T-cell (primary cell): Measurements from ENCODE around the gene TRIM9. TPM values are rescaled to one million over a fixed set of nuclear protein-coding genes. Genes with fewer than 3 reads are reported as not detected.

Source experiments
- ATAC-seq, 4 experiments: fragments of 200-7000 bp in 3 of 4; fragments of 150-1000 bp in 1 of 4; cut with Tn5 transposase; replicated peaks in 1 of 4; 1 replicate in 3 of 4; 2 replicates in 1 of 4; pipeline ENCODE4 v1.10.0; 2021; ENCODE audit warnings: moderate library complexity in 3 of 4, mild to moderate bottlenecking in 2 of 4, moderate number of reproducible peaks in 1 of 4
- CTCF ChIA-PET, 2 donors: fragments of 300-600 bp; sonication (Branson Sonifier 250); formaldehyde crosslinking; loops; one replicate each; lab custom pipeline; 2022; ENCODE audit warnings: antibody characterized with exemption in 2 of 2; lab: Charles Lee
- POLR2A ChIA-PET, 2 donors: fragments of 300-600 bp; sonication (Branson Sonifier 250); formaldehyde crosslinking; loops; one replicate each; lab custom pipeline; 2022; ENCODE audit warnings: antibody characterized with exemption in 2 of 2; lab: Charles Lee
- DNase-seq, 35 experiments: peaks; one replicate each; pipeline versions ENCODE4 v3.0.0 to v3.0.0-alpha.2; 2013 to 2023
- H3K27ac ChIP-seq: one replicate; pipeline ENCODE4 v1.5.1; 2013; ENCODE audit warnings: low read length
- H3K27me3 ChIP-seq, 2 experiments: replicated peaks in 1 of 2; 1 replicate in 1 of 2; 2 replicates in 1 of 2; pipeline versions ENCODE4 v1.6.1 to v1.7.0; 2013; ENCODE audit warnings: low read length in 1 of 2, mixed read lengths in 1 of 2; ENCODE audit not compliant: control insufficient read depth in 2 of 2, insufficient read depth in 2 of 2; ENCODE audit errors: extremely low read depth in 1 of 2
- H3K36me3 ChIP-seq, 2 donors: 1 replicate in 1 of 2; 2 replicates in 1 of 2; pipeline versions ENCODE4 v1.6.1 to v1.7.0; 2013; ENCODE audit warnings: low read length in 1 of 2; ENCODE audit not compliant: control insufficient read depth in 2 of 2, insufficient read depth in 1 of 2; ENCODE audit errors: extremely low read depth in 1 of 2
- H3K4me1 ChIP-seq, 2 experiments: 1 replicate in 1 of 2; 2 replicates in 1 of 2; pipeline versions ENCODE4 v1.6.1 to v1.7.0; 2013; ENCODE audit warnings: low read length in 2 of 2, mixed read lengths in 1 of 2; ENCODE audit not compliant: insufficient read depth in 2 of 2, control insufficient read depth in 1 of 2; ENCODE audit errors: extremely low read depth in 1 of 2
- H3K4me3 ChIP-seq, 2 donors: 1 replicate in 1 of 2; 2 replicates in 1 of 2; pipeline versions ENCODE4 v1.5.1 to v1.7.0; 2013; ENCODE audit warnings: mild to moderate bottlenecking in 2 of 2, low read length in 1 of 2, moderate library complexity in 1 of 2; ENCODE audit not compliant: control insufficient read depth in 1 of 2; ENCODE audit errors: extremely low read depth in 1 of 2
- H3K9me3 ChIP-seq: 2 replicates; pipeline ENCODE4 v1.7.0; 2013
- H3K27ac Mint-ChIP-seq, 2 donors: one replicate each; pipeline ENCODE4 v1.8.0; 2020 to 2021; ENCODE audit warnings: mild to moderate bottlenecking in 2 of 2, mixed read lengths in 2 of 2
- H3K27me3 Mint-ChIP-seq, 2 donors: one replicate each; pipeline ENCODE4 v1.8.0; 2021 to 2022; ENCODE audit warnings: mixed read lengths in 2 of 2
- H3K36me3 Mint-ChIP-seq: one replicate; pipeline ENCODE4 v1.8.0; 2021; ENCODE audit warnings: mixed read lengths
- H3K4me1 Mint-ChIP-seq, 3 donors: one replicate each; pipeline ENCODE4 v1.8.0; 2020 to 2022; ENCODE audit warnings: mixed read lengths in 3 of 3, mild to moderate bottlenecking in 1 of 3
- H3K4me3 Mint-ChIP-seq, 3 donors: one replicate each; pipeline ENCODE4 v1.8.0; 2020 to 2022; ENCODE audit warnings: mild to moderate bottlenecking in 3 of 3, mixed read lengths in 3 of 3, moderate library complexity in 3 of 3
- H3K9me3 Mint-ChIP-seq, 3 donors: one replicate each; pipeline ENCODE4 v1.8.0; 2020 to 2022; ENCODE audit warnings: mixed read lengths in 3 of 3
- WGBS: methylation state at CpG from one replicate; pipeline ENCODE4 v1.1.5; 2013; ENCODE audit warnings: missing lambda C conversion rate; ENCODE audit not compliant: insufficient coverage; 5-methylcytosine and 5-hydroxymethylcytosine counted together
- total RNA-seq, 35 experiments: library from RNA in 6 of 35; stranded (reverse) in 6 of 35; fragments of 120-200 nt in 1 of 35; gene quantifications; one replicate each; pipeline versions ENCODE4 v1.2.1 to v1.2.4 and lab custom pipeline; 2013 to 2026

Gene TRIM9
- total RNA-seq, 5 donors from 2014 or later (not counting 1 experiment from before 2014, with no cell fraction given), result 0.30 to 1.3 (median 0.88) TPM

DNA sequence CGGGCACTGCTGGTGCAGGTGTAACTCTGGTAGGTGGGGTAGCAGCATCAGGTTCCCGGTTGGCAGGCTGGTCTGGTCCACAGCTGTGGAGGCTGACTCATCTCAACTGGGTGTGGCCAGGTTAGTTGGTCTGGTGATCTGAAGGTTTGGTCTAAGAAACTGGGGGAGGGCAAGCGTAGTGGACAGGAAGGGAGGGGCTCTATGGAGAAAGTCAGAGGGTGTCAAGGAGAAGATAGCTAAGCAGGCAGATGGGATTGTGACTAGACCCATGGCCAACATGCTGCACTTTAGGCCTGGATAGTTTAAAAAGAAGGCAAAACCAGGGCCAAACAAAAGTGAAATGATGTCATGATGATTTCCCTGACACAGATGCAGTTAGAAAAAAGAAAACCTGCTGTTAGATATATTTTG is 7.9 kb downstream of the TRIM9 start:
- no peaks in the 10 kb centered on the region for H3K36me3 ChIP-seq
- H3K27ac ChIP-seq, result no peak overlapping the region
- DNase-seq (no peak), ATAC-seq (no peak)
- Mint-ChIP-seq H3K4me1 (no peaks in the 10 kb centered on the region), H3K27me3 (peaks cover 0 to 2% of the 10 kb centered on the region in 2 donors), H3K4me3 (no peak overlapping the region), H3K27ac (no peak overlapping the region), H3K9me3 (no peaks in the 10 kb centered on the region), H3K36me3 (no peaks in the 10 kb centered on the region)
- ChIA-PET CTCF (no interaction called here), POLR2A (no interaction called here)
- H3K9me3 ChIP-seq, result no peaks in the 10 kb centered on the region
- WGBS, result 72% methylated on average over 3 of the region's 3 CpGs
- no peak overlapping the region for H3K4me3 ChIP-seq
- no peaks in the 10 kb centered on the region for H3K4me1 ChIP-seq
- H3K27me3 ChIP-seq, result no peaks in the 10 kb centered on the region

DNA sequence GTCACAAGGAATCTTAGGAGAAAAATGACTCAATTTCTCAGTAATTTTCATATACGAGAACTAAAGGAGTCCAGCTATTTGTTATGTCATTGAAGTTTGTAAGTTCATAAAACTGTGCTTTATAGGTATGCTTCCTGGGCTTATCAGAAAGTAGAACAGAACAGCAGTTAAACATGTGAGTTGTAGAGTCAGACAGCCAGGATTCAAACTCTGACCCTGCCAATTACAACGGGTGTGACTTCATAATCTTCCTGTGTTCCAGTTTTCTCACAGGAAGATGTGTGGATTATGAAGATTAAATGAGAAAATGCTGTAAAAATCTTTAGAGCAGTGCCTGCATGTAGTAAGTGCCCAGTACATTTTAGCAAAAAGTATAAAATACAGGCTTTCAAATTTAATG is 8.9 kb downstream of the TRIM9 start:
- no CpG with 5 or more reads among the region's 2 CpGs for WGBS
- no peaks in the 10 kb centered on the region for H3K36me3 ChIP-seq
- ChIA-PET POLR2A (no interaction called here), CTCF (no interaction called here)
- ATAC-seq, result no peak
- H3K4me1 ChIP-seq, result no peaks in the 10 kb centered on the region
- H3K4me3 ChIP-seq, result no peak overlapping the region
- no peaks in the 10 kb centered on the region for H3K9me3 ChIP-seq
- no peak overlapping the region for H3K27ac ChIP-seq
- Mint-ChIP-seq H3K27ac (no peak overlapping the region), H3K4me3 (no peak overlapping the region), H3K9me3 (no peaks in the 10 kb centered on the region), H3K36me3 (no peaks in the 10 kb centered on the region), H3K4me1 (no peaks in the 10 kb centered on the region), H3K27me3 (peaks cover 0 to 2% of the 10 kb centered on the region in 2 donors)
- DNase-seq, result no peak
- no peaks in the 10 kb centered on the region for H3K27me3 ChIP-seq

DNA sequence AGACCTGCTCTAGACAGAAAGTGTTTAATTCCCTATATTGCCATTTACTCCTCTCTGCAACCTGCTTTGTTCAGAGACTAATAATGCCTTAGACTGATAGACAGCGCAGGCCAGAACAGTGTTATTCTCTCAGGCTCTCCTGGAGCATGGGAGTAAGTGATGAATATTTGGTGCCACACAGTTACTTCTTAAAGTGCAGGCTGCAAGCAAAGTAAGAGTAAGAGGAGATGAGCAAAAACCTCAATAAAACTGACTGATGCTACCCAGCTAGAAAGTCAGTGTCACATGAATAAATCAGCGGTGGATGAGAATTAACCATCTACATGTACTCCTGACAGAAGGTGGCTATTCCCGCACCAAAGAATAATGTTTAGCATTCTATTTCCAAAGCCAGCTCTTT is 9.9 kb downstream of the TRIM9 start:
- peaks cover 0 to 4% of the 10 kb centered on the region in 2 donors for H3K27me3 Mint-ChIP-seq
- H3K9me3 ChIP-seq, result no peaks in the 10 kb centered on the region
- H3K4me1 Mint-ChIP-seq, result no peaks in the 10 kb centered on the region
- no peak overlapping the region for H3K27ac ChIP-seq
- CTCF ChIA-PET, result no interaction called here
- H3K9me3 Mint-ChIP-seq, result no peaks in the 10 kb centered on the region
- POLR2A ChIA-PET, result no interaction called here
- H3K27me3 ChIP-seq, result no peaks in the 10 kb centered on the region
- 100% methylated on average over 1 of the region's 3 CpGs for WGBS
- no peaks in the 10 kb centered on the region for H3K36me3 Mint-ChIP-seq
- H3K27ac Mint-ChIP-seq, result no peak overlapping the region
- H3K36me3 ChIP-seq, result no peaks in the 10 kb centered on the region
- DNase-seq (no peak), ATAC-seq (no peak)
- no peak overlapping the region for H3K4me3 Mint-ChIP-seq
- no peaks in the 10 kb centered on the region for H3K4me1 ChIP-seq
- H3K4me3 ChIP-seq, result no peak overlapping the region

DNA sequence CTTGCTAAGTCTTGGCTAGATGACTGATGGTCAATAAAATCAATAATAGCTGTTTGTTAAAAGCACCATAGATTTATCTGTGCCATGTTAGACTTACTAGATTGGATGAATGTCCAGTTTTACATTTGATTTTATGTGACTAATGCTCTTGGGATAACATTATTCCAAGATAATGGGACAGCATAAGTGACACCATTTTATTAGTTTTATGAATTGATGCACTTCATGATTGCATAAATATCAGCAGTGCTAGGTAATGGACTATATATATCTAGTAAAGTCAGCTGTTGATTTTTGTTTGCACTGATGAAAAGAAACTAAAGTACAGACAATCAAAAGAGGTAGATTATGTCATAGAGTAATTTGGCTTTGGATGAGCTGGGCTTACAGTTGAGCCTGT is 10.4 kb downstream of the TRIM9 start:
- H3K4me1 Mint-ChIP-seq, result no peaks in the 10 kb centered on the region
- DNase-seq, result no peak
- no peaks in the 10 kb centered on the region for H3K36me3 ChIP-seq
- ATAC-seq, result no peak
- H3K27me3 ChIP-seq, result no peaks in the 10 kb centered on the region
- H3K4me3 ChIP-seq, result no peak overlapping the region
- H3K4me1 ChIP-seq, result no peaks in the 10 kb centered on the region
- no peak overlapping the region for H3K27ac Mint-ChIP-seq
- H3K9me3 ChIP-seq, result no peaks in the 10 kb centered on the region
- no peak overlapping the region for H3K27ac ChIP-seq
- peaks cover 0 to 3% (median 0%) of the 10 kb centered on the region in 3 donors for H3K9me3 Mint-ChIP-seq
- H3K4me3 Mint-ChIP-seq, result no peak overlapping the region
- ChIA-PET POLR2A (no interaction called here), CTCF (no interaction called here)
- no peaks in the 10 kb centered on the region for H3K36me3 Mint-ChIP-seq
- H3K27me3 Mint-ChIP-seq, result peaks cover 2 to 5% of the 10 kb centered on the region in 2 donors

DNA sequence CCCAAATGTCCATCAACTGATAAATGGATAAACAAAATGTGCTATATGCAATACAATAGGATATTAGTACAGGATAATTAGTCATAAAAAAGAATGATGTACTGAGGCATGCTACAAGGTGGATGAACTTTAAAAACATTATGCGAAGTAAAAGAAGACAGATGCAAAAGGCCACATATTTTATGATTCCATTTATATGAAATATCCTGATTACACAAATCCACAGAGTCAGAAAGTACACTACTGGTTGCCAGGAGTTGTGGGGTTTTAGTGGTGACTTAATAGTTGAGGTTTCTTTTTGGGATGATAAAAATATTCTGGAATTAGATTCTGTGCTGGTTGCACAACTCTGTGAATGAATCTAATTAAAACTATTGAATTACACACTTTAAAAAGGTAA is 12.6 kb downstream of the TRIM9 start:
- no peak overlapping the region for H3K27ac Mint-ChIP-seq

DNA sequence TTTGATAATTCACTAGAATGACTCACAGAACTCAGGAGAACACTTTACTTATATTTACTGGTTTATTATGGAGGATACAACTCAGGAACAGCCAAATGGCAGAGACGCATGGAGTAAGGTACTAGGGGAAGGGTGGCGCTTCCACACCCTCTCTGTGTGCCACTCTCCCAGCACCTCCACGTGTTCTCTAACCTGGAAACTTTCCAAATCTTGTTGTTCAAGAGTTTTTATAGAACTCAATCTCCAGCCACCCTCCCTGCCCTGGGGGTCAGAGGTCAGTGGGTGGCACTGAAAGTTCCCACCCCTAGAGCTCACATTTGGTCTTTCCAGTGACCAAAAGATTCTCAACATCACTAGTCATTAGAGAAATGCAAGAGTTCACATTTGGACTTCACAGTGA is 13.2 kb downstream of the TRIM9 start:
- no peak overlapping the region for H3K27ac ChIP-seq
- DNase-seq, result no peak
- H3K36me3 Mint-ChIP-seq, result no peaks in the 10 kb centered on the region
- no peaks in the 10 kb centered on the region for H3K4me1 Mint-ChIP-seq
- ChIA-PET POLR2A (no interaction called here), CTCF (no interaction called here)
- no peak overlapping the region for H3K27ac Mint-ChIP-seq
- H3K27me3 Mint-ChIP-seq, result peaks cover 13 to 14% of the 10 kb centered on the region in 2 donors
- H3K4me3 ChIP-seq, result no peak overlapping the region
- H3K4me1 ChIP-seq, result no peaks in the 10 kb centered on the region
- no CpG with 5 or more reads among the region's 3 CpGs for WGBS
- no peak overlapping the region for H3K4me3 Mint-ChIP-seq
- H3K36me3 ChIP-seq, result no peaks in the 10 kb centered on the region
- no peaks in the 10 kb centered on the region for H3K9me3 ChIP-seq
- peaks cover 0 to 3% (median 0%) of the 10 kb centered on the region in 3 donors for H3K9me3 Mint-ChIP-seq
- no peaks in the 10 kb centered on the region for H3K27me3 ChIP-seq
- no peak for ATAC-seq

More for the DNA sequence above, 12.6 kb downstream of the TRIM9 start:
- Mint-ChIP-seq H3K36me3 (no peaks in the 10 kb centered on the region), H3K4me1 (no peaks in the 10 kb centered on the region), H3K4me3 (no peak overlapping the region), H3K27me3 (peaks cover 11 to 13% of the 10 kb centered on the region in 2 donors), H3K9me3 (peaks cover 0 to 3% (median 0%) of the 10 kb centered on the region in 3 donors)
- no CpG with 5 or more reads among the region's 1 CpG for WGBS
- ATAC-seq (no peak), DNase-seq (no peak)
- Histone ChIP-seq H3K36me3 (no peaks in the 10 kb centered on the region), H3K4me3 (no peak overlapping the region), H3K27me3 (no peaks in the 10 kb centered on the region), H3K27ac (no peak overlapping the region), H3K9me3 (no peaks in the 10 kb centered on the region), H3K4me1 (no peaks in the 10 kb centered on the region)
- ChIA-PET POLR2A (no interaction called here), CTCF (no interaction called here)

DNA sequence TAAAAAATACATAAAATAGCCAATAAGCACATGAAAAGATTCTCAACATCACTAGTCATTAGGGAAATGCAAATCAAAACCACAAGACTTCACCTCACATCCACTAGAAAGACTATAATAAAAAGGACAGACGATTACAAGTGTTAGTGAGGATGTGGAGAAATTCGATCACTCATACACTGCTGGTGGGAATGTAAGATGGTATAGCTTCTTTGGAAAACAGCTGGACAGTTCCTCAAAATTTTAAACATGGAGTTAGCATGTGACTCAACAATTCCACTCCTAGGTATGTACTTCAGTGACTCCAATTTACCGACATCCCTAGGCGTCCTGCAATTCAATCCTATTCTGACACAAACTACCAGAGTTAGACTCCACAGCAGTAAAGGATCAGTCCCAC is 13.7 kb downstream of the TRIM9 start:
- 75% methylated on average over 2 of the region's 4 CpGs for WGBS
- Histone ChIP-seq H3K4me1 (no peaks in the 10 kb centered on the region), H3K27ac (no peak overlapping the region), H3K9me3 (no peaks in the 10 kb centered on the region), H3K36me3 (no peaks in the 10 kb centered on the region), H3K4me3 (no peak overlapping the region), H3K27me3 (no peaks in the 10 kb centered on the region)
- ChIA-PET CTCF (no interaction called here), POLR2A (no interaction called here)
- no peaks in the 10 kb centered on the region for H3K4me1 Mint-ChIP-seq
- ATAC-seq (no peak), DNase-seq (no peak)
- H3K36me3 Mint-ChIP-seq, result no peaks in the 10 kb centered on the region
- H3K9me3 Mint-ChIP-seq, result peaks cover 0 to 3% (median 0%) of the 10 kb centered on the region in 3 donors
- H3K27ac Mint-ChIP-seq, result no peak overlapping the region
- H3K27me3 Mint-ChIP-seq, result peaks cover 14 to 16% of the 10 kb centered on the region in 2 donors
- no peak overlapping the region for H3K4me3 Mint-ChIP-seq
